HG02885 (cell line): ENCODE measurements around the gene MIER1.

Source experiments
- ATAC-seq: cut with Tn5 transposase; IDR thresholded peaks from one replicate; pipeline ENCODE4 v1.9.1; 2021; ENCODE audit warnings: mild to moderate bottlenecking; ENCODE audit not compliant: unreplicated experiment, poor library complexity

The MIER1 gene

GRCh38 chr1:66996018-66996682 is 71.4 kb downstream of the MIER1 start:
- ATAC-seq, result no peak

GRCh38 chr1:66998972-66999371 is 74.2 kb downstream of the MIER1 start:
- ATAC-seq, result no peak

DNA sequence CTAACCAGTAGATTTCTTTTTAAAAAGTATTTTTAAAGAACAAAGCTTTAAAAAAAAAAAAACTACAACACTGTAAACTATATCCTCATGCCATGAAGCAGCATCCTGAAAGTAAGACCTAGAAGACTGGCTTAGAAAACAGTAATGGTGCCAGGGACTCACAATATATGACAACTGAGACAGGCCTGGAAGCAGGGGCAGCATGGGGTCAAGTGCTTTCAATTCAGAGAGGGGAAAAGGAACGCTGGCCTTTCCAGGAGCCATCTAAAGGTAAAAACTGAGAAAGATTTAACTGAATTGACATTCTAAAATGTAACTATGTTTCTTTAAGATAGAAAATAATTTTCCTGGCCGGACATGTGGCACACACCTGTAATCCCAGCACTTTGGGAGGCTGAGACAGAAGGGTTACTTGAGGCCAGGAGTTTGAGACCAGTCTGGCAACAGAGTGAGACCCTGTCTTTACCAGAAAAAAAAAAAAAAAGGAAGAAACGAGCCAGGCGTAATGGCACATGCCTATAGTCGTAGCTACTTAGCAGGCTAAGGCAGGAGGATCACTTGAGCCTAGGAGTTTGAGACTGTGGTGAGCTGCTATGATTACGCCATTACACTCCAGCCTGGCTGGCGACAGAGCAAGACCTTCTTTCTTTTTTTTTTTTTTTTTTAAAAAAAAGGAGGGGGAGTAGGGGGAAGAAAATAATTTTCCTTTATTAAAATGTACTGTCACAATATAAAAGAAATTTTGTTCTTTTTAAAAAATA is 75.0 kb downstream of the MIER1 start:
- ATAC-seq, result no peak

DNA sequence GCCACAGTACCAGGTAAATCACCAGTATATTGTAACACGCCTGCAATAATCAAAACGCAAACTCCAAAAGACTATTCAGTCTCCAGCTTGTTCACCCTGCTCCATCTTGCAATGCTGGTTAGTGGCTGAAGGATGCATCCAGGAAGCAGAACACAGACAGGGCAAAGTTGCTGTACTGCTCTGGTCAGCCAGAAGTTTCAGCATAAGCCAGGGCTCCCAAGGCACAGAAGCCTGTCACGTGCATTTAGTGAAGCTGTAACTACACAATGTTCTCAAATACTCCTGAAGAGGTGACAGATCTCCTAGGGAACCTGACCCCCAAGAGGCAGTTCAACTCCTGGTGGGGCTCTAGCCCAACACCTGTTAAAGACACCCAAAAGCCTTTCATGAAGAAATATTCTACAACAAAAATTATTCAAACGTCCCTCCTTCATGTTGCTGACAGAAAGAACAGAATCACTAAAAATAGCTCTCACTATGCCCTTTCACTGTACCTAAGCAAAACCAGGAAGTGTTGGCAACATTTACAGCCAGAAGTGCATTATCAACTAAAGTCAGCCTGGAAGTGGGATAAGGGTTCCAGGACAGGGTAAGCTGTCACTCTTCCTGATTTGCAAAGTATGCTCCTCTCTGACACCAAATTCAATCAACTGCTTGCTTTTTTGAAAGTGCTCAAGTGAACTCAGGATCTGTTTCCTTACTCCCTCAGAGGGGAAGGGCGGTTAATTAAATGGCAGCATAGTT is 77.1 kb downstream of the MIER1 start:
- ATAC-seq, result no peak

- ATAC-seq, result no peak
These were observed 79.4 kb downstream of the MIER1 start for GRCh38 chr1:67004176-67004575.

- no peak for ATAC-seq
These were observed 80.3 kb downstream of the MIER1 start for GRCh38 chr1:67005068-67005467.

GRCh38 chr1:67009792-67010191 is 85.0 kb downstream of the MIER1 start:
- ATAC-seq, result no peak

DNA sequence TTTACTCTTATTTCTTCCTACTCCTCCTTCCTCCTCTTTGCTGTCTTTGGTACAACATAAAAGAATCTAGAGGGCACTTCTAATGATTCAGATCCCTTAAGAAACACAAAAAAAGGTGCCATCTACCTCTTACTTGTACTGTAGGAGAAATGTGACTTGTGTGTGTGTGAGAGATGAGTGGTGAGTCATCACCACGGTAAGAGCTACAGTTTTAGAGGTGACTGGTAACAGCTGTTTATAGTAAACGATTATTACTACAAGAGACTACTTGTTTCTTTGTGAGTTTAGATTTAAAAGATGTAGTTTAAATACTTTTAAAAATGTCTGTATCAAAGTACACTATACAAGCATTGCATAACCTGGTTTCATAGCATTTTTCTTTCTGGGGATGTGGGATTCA is 88.8 kb downstream of the MIER1 start:
- peak; percentile 53 for ATAC-seq

DNA sequence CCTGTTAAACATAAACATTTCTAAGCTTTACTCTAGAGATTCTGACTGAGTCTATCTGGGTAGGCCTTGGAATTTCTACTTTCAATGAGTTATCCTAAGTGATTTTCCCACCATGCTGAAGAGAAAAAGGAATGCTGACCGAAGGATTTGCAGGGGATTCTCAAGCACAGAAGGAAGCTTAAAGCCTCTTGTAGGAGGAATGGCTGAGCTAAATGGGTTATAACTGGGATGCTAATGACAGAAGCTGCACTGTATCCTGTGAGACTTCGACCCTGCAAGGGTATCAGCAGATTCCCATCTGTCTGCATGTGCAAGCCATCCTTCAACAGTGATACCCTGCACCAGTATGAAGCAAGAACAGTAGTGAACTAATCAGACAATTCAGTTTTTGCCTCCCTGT is 93.8 kb downstream of the MIER1 start:
- ATAC-seq, result no peak

GRCh38 chr1:67019121-67019520 is 94.3 kb downstream of the MIER1 start:
- no peak for ATAC-seq

DNA sequence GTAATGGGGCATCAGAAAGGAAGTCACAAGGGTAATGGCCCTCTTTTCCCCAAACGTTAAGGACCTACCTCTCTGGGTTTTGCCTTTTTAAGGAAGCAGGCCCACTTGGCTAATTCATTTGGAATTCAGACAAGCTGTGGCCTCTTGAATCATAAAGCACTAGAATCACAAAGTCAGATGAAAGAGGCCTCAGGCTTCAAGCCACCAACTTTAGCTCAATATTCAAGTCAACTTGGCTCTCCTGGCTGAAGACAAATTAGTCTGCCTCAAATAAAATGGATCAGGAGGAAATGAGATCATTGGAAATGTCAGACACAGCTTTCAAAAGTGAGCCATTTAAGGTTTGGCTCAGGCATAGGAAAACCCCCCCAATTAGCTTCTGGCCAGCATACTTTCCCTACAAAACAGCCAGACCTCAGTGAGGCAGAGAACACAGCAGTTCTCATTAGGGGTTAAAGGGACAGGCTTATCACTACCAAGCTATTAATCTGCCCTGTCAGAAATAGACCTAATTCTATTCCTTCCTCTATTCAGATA is 94.9 kb downstream of the MIER1 start:
- ATAC-seq, result no peak

GRCh38 chr1:67020304-67020703 is 95.5 kb downstream of the MIER1 start:
- no peak for ATAC-seq

DNA sequence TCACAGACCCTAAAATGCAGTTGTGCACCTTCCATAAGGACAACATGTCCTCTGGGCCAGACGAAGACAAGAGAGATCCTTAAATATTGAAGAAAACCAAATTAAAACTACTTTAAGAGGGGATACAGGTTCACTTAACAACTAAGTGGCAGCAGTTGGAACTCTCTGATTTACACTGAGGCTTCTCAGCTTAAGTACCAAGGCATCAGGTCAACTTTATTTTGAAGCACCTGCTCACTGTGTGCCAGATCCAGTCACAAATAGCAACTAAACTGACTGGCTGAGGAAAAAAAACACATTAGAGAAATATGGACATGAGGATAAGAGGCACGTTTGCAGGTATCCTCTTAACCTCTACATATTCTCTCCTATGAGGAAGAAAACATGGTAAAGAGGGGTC is 96.0 kb downstream of the MIER1 start:
- ATAC-seq, result no peak

DNA sequence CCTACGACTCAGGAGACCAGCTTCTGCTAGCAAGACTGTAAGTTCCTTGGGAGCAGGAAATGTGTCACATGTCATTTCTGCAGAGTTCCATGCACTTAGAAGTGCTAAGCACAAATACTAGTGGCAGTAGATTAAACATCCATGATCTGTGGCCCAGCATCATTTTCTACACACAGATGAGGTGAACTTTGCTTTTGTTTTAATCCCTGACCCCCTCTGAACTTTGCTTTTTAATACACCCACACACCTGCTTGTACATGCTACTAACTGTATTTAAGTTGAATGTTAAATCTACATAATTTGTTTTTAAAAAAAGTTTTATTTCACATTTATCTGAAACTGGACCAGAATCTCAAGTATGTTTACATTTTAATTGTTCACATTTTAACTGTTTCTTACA is 104.7 kb downstream of the MIER1 start:
- ATAC-seq, result no peak

DNA sequence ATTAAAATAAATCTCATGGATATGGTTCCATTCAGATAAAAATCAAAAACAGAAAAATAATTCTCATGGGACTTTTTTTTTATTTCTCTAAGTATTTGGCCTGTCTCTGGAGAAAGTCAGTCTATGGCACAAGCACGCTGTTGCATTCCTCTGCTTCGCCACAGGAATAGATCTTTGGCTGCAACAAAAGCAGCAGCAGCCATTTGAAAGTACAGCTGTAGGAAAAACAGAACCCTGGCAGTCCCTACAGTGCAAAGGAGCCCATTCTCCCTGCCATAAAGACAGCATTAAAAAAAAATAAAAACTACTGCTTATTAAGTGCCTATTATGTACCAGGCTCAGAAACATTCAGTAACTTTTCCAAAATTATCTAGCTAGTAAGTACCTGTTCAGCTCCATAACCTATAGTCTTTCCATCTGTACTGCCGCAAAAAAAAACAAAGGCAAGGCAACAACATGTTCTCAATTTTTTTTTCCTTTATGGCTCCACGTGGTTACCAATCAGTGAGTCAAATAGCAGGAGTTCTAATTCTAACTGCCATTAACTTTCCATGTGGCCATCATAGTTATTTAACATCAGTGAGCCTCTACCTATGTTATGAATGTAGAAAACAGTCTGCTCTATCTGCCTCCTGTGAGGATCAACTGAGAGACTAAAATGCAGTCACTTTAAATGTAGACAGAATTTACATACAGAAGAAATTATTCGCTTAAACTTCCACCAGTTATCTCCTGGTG is 106.5 kb downstream of the MIER1 start:
- no peak for ATAC-seq

- no peak for ATAC-seq
These were observed 107.1 kb downstream of the MIER1 start for GRCh38 chr1:67031859-67032247.
